Measurements from ENCODE around the gene SMS. TPM values are rescaled to one million over a fixed set of nuclear protein-coding genes. Genes with fewer than 3 reads are reported as not detected.

SMS gene
- total RNA-seq, 3 donors from 2014 or later = 43.6 to 64.7 (median 44.5) TPM

GRCh38 chrX:22032084-22032483, 91.6 kb downstream of the SMS start, which contains the start of gene PHEX:
Gene PHEX (plus strand): TSS chrX:22032325. CDS start chrX:22033006, 681 bp downstream.
- DNase-seq (ENCODE audit: low spot score in 2 of 2) = no peak
- H3K27ac ChIP-seq = no peak within 1 kb of the TSS
- H3K36me3 ChIP-seq = no peaks in the 10 kb centered on the region
- peaks cover 0 to 9% of the 10 kb centered on the region in 2 donors for H3K27me3 ChIP-seq
- H3K9me3 ChIP-seq = no peaks in the 10 kb centered on the region
- intact Hi-C loops (cut with DNase I; ENCODE audit: low total_unique reads) = no loop called here
- no peak within 1 kb of the TSS for H3K4me3 ChIP-seq
- TF ChIP-seq POLR2A (IDR thresholded peaks at IDR 0.05) (no peak), CTCF (IDR thresholded peaks at IDR 0.05) (no peak), POLR2AphosphoS5 (IDR thresholded peaks at IDR 0.05) (no peak)
- H3K4me1 ChIP-seq = no peaks in the 10 kb centered on the region

GRCh38 chrX:22032506-22032905, 92.0 kb downstream of the SMS start:
- intact Hi-C loops (cut with DNase I; ENCODE audit: low total_unique reads) = no loop called here
- Histone ChIP-seq H3K27ac (no peak overlapping the region), H3K9me3 (no peaks in the 10 kb centered on the region), H3K27me3 (peaks cover 0 to 7% of the 10 kb centered on the region in 2 donors), H3K4me3 (no peak overlapping the region), H3K4me1 (no peaks in the 10 kb centered on the region), H3K36me3 (no peaks in the 10 kb centered on the region)
- TF ChIP-seq POLR2AphosphoS5 (IDR thresholded peaks at IDR 0.05) (no peak), POLR2A (IDR thresholded peaks at IDR 0.05) (no peak), CTCF (IDR thresholded peaks at IDR 0.05) (no peak)
- no peak for DNase-seq (ENCODE audit: low spot score in 2 of 2)

- H3K4me1 ChIP-seq = no peaks in the 10 kb centered on the region
- H3K27ac ChIP-seq = no peak overlapping the region
- TF ChIP-seq CTCF (IDR thresholded peaks at IDR 0.05) = no peak
- no peak for TF ChIP-seq POLR2A (IDR thresholded peaks at IDR 0.05)
- no peak for TF ChIP-seq POLR2AphosphoS5 (IDR thresholded peaks at IDR 0.05)
- H3K4me3 ChIP-seq = no peak overlapping the region
- no peaks in the 10 kb centered on the region for H3K9me3 ChIP-seq
- H3K27me3 ChIP-seq = peaks cover 0 to 15% of the 10 kb centered on the region in 2 donors
- no peaks in the 10 kb centered on the region for H3K36me3 ChIP-seq
- no peak for DNase-seq (ENCODE audit: low spot score in 2 of 2)
- intact Hi-C loops (cut with DNase I; ENCODE audit: low total_unique reads) = no loop called here
These were observed 93.3 kb downstream of the SMS start for GRCh38 chrX:22033818-22034217.

- H3K4me3 ChIP-seq = no peak overlapping the region
- TF ChIP-seq POLR2AphosphoS5 (IDR thresholded peaks at IDR 0.05) (no peak), POLR2A (IDR thresholded peaks at IDR 0.05) (no peak), CTCF (IDR thresholded peaks at IDR 0.05) (no peak)
- H3K9me3 ChIP-seq = no peaks in the 10 kb centered on the region
- DNase-seq (ENCODE audit: low spot score in 2 of 2) = no peak
- H3K27ac ChIP-seq = no peak overlapping the region
- H3K4me1 ChIP-seq = no peaks in the 10 kb centered on the region
- no peaks in the 10 kb centered on the region for H3K36me3 ChIP-seq
- intact Hi-C loops (cut with DNase I; ENCODE audit: low total_unique reads) = no loop called here
- H3K27me3 ChIP-seq = peaks cover 0 to 24% of the 10 kb centered on the region in 2 donors
These were observed 94.7 kb downstream of the SMS start for GRCh38 chrX:22035236-22035635.

GRCh38 chrX:22037225-22037624, 96.7 kb downstream of the SMS start:
- no peak for DNase-seq (ENCODE audit: low spot score in 2 of 2)
- TF ChIP-seq POLR2AphosphoS5 (IDR thresholded peaks at IDR 0.05) = no peak
- no peak for TF ChIP-seq POLR2A (IDR thresholded peaks at IDR 0.05)
- TF ChIP-seq CTCF (IDR thresholded peaks at IDR 0.05) = no peak
- no peaks in the 10 kb centered on the region for H3K9me3 ChIP-seq
- no peaks in the 10 kb centered on the region for H3K36me3 ChIP-seq
- peaks cover 0 to 28% of the 10 kb centered on the region in 2 donors for H3K27me3 ChIP-seq
- intact Hi-C loops (cut with DNase I; ENCODE audit: low total_unique reads) = no loop called here
- no peaks in the 10 kb centered on the region for H3K4me1 ChIP-seq
- H3K27ac ChIP-seq = no peak overlapping the region
- no peak overlapping the region for H3K4me3 ChIP-seq

Measured in breast epithelium (tissue), 4 donors.